HUES64 (cell line): Measurements from ENCODE around the gene GAB1.

Experiments
- H3K27ac ChIP-seq: 2 replicates; pipeline ENCODE4 v1.7.0; 2013; ENCODE audit warnings: low read depth, low read length, inconsistent platforms
- H3K27me3 ChIP-seq: 2 replicates; pipeline ENCODE4 v1.6.1; 2013; ENCODE audit warnings: mild to moderate bottlenecking, low read length; ENCODE audit not compliant: insufficient read depth
- H3K36me3 ChIP-seq: 2 replicates; pipeline ENCODE4 v1.6.1; 2013; ENCODE audit warnings: mild to moderate bottlenecking, low read length; ENCODE audit not compliant: insufficient read depth
- H3K4me1 ChIP-seq: 2 replicates; pipeline ENCODE4 v1.6.1; 2013; ENCODE audit warnings: mild to moderate bottlenecking, low read length, moderate library complexity; ENCODE audit not compliant: insufficient read depth
- H3K4me3 ChIP-seq: 2 replicates; pipeline ENCODE4 v1.5.1; 2013; ENCODE audit warnings: mild to moderate bottlenecking, low read length, moderate library complexity
- H3K9ac ChIP-seq: 2 replicates; pipeline ENCODE4 v1.6.1; 2013; ENCODE audit warnings: mild to moderate bottlenecking, low read depth, low read length
- H3K9me3 ChIP-seq: 2 replicates; pipeline ENCODE4 v1.6.1; 2013; ENCODE audit warnings: low read depth, low read length; ENCODE audit not compliant: insufficient read depth
- WGBS: fragments of 150-250, 120-280 bp; methylation state at CpG from one replicate; pipeline ENCODE4 v1.1.7; 2013; ENCODE audit warnings: missing lambda C conversion rate; 5-methylcytosine and 5-hydroxymethylcytosine counted together

The GAB1 gene

GRCh38 chr4:143374771-143375170 is 38.1 kb downstream of the GAB1 start:
- Histone ChIP-seq H3K27me3 (no peaks in the 10 kb centered on the region), H3K9ac (no peak overlapping the region), H3K4me1 (peaks cover 26% of the 10 kb centered on the region), H3K27ac (no peak overlapping the region), H3K36me3 (no peaks in the 10 kb centered on the region), H3K4me3 (no peak overlapping the region), H3K9me3 (no peaks in the 10 kb centered on the region)
- 78% methylated on average over 6 of the region's 6 CpGs for WGBS

GRCh38 chr4:143375326-143376073 is 38.8 kb downstream of the GAB1 start:
- no peaks in the 10 kb centered on the region for H3K9me3 ChIP-seq
- H3K4me3 ChIP-seq = no peak overlapping the region
- H3K9ac ChIP-seq = no peak overlapping the region
- no peaks in the 10 kb centered on the region for H3K36me3 ChIP-seq
- H3K27ac ChIP-seq = no peak overlapping the region
- H3K4me1 ChIP-seq = peaks cover 29% of the 10 kb centered on the region
- H3K27me3 ChIP-seq = no peaks in the 10 kb centered on the region
- 73% methylated on average over 6 of the region's 6 CpGs for WGBS

- no peaks in the 10 kb centered on the region for H3K27me3 ChIP-seq
- peaks cover 50% of the 10 kb centered on the region for H3K4me1 ChIP-seq
- no peaks in the 10 kb centered on the region for H3K36me3 ChIP-seq
- no peak overlapping the region for H3K27ac ChIP-seq
- no peak overlapping the region for H3K9ac ChIP-seq
- WGBS = 95% methylated on average over 7 of the region's 7 CpGs
- H3K4me3 ChIP-seq = no peak overlapping the region
- H3K9me3 ChIP-seq = no peaks in the 10 kb centered on the region
These were observed 41.0 kb downstream of the GAB1 start for GRCh38 chr4:143377611-143378099.

DNA sequence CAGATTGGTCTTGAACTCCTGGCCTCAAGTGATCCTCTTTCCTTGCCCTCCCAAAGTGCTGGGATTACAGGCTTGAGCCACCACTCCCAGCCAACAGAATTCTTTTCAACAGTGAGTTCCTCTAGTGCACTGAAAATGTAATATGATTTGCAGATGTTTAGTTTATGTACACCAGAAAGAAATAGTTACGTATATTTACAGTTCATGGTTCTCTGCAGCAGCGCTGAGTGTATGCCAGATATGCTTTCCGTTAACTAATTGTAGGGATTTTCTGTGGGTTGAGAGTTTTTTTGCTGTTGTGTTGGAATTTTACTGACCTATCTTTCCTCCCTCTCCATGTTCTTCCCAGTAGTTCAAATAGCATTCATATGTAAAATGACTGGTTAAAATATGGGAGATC is 44.0 kb downstream of the GAB1 start:
- Histone ChIP-seq H3K9ac (no peak overlapping the region), H3K27ac (no peak overlapping the region), H3K4me1 (peaks cover 51% of the 10 kb centered on the region), H3K9me3 (no peaks in the 10 kb centered on the region), H3K36me3 (no peaks in the 10 kb centered on the region), H3K27me3 (no peaks in the 10 kb centered on the region), H3K4me3 (no peak overlapping the region)
- WGBS = 98% methylated on average over 3 of the region's 3 CpGs

GRCh38 chr4:143381189-143382118 is 44.8 kb downstream of the GAB1 start:
- Histone ChIP-seq H3K9me3 (no peaks in the 10 kb centered on the region), H3K4me1 (peaks cover 49% of the 10 kb centered on the region), H3K4me3 (no peak overlapping the region), H3K36me3 (no peaks in the 10 kb centered on the region), H3K27me3 (no peaks in the 10 kb centered on the region), H3K9ac (no peak overlapping the region), H3K27ac (no peak overlapping the region)
- WGBS = 72% methylated on average over 5 of the region's 8 CpGs

DNA sequence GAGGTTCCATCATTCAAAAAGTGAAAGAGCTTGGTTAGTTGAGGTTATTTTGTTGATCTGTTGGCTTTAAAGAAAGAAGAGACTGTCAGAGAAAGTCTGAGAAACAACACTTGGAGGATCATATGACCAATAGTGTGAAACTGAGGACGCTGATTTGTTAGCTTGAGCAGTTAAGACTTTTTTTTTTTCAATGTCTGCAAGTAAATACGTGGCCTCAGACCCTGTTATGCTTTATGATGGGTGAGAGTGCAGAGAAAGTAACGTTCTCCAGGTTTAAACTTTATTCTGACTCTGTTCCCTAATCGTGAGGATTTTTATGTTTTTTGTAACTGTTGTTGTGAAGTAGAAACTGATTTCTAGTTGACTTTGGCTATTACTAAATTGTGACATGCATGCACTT is 45.9 kb downstream of the GAB1 start:
- H3K27me3 ChIP-seq = no peaks in the 10 kb centered on the region
- 62% methylated on average over 4 of the region's 4 CpGs for WGBS
- peaks cover 48% of the 10 kb centered on the region for H3K4me1 ChIP-seq
- no peaks in the 10 kb centered on the region for H3K9me3 ChIP-seq
- H3K27ac ChIP-seq = peak overlapping the region; percentile 32; the same call in 1 of the 2 replicates
- H3K36me3 ChIP-seq = no peaks in the 10 kb centered on the region
- no peak overlapping the region for H3K4me3 ChIP-seq
- H3K9ac ChIP-seq = no peak overlapping the region

DNA sequence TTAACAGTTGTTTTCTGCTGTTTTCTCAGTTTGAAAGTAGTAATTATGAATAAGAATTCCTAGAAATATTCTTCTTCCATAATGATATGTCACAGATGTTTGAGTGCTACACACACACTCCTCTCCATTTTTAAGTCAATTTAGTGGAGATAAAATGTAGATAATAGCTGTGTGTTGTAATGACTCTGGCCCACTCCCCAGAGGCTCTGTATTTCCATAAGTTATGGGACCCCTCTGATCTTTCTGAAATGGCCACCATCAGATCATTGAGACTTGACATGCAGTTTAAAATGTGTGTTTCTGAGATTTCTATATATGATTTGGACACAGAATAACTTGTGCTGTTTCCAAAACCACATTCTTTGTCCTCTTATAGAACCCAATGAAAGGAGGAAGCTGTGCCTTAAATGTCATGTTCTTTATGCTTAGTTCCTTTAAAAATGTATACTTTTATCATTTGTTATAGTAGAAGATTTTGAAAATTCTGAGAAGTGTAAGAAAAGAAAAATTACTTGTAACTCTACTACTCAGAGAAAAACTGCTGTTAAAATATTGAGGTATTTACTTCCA is 46.4 kb downstream of the GAB1 start:
- H3K9me3 ChIP-seq = no peaks in the 10 kb centered on the region
- H3K27me3 ChIP-seq = no peaks in the 10 kb centered on the region
- H3K4me1 ChIP-seq = peaks cover 47% of the 10 kb centered on the region
- no peak overlapping the region for H3K9ac ChIP-seq
- no peaks in the 10 kb centered on the region for H3K36me3 ChIP-seq
- no peak overlapping the region for H3K4me3 ChIP-seq
- no peak overlapping the region for H3K27ac ChIP-seq

- H3K9me3 ChIP-seq = no peaks in the 10 kb centered on the region
- 91% methylated on average over 4 of the region's 4 CpGs for WGBS
- H3K4me3 ChIP-seq = no peak overlapping the region
- no peaks in the 10 kb centered on the region for H3K36me3 ChIP-seq
- no peak overlapping the region for H3K9ac ChIP-seq
- H3K27me3 ChIP-seq = no peaks in the 10 kb centered on the region
- H3K27ac ChIP-seq = no peak overlapping the region
- peaks cover 34% of the 10 kb centered on the region for H3K4me1 ChIP-seq
These were observed 47.8 kb downstream of the GAB1 start for GRCh38 chr4:143384381-143384994.

GRCh38 chr4:143386812-143387211 is 50.1 kb downstream of the GAB1 start:
- H3K4me1 ChIP-seq = peaks cover 39% of the 10 kb centered on the region
- no peak overlapping the region for H3K4me3 ChIP-seq
- H3K36me3 ChIP-seq = no peaks in the 10 kb centered on the region
- H3K27ac ChIP-seq = no peak overlapping the region
- no peaks in the 10 kb centered on the region for H3K9me3 ChIP-seq
- 77% methylated on average over 1 of the region's 1 CpG for WGBS
- H3K9ac ChIP-seq = no peak overlapping the region
- H3K27me3 ChIP-seq = no peaks in the 10 kb centered on the region

DNA sequence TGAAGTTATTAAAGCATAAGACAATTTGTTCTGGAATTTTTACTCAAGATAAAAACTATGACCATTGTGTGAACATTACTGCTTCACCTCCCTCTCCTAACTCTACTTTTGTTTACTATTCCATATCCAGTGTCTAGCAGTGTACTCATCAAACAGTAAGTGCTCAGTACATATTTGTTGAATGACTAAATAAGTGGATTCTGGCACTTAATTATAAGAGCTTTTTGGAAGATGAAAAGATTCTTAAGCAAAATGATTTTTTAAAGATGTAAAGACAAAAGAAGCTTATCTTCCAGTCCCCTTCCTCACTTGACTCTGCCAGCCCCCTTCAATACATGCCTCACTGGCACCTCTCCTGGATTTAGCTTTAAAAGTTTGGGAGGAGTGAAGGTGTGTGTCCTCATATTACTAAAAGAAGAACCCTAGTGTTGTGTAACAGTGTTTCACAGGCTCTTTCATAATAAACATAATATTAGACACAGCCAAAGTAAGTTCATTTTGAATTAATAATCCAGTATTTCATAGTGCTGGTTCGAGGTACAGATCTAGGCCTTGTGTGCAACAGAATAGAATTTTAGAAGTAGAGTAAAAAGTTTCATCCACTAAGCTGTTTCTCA is 53.0 kb downstream of the GAB1 start:
- H3K27me3 ChIP-seq = no peaks in the 10 kb centered on the region
- no peak overlapping the region for H3K9ac ChIP-seq
- H3K36me3 ChIP-seq = no peaks in the 10 kb centered on the region
- 94% methylated on average over 1 of the region's 1 CpG for WGBS
- no peak overlapping the region for H3K4me3 ChIP-seq
- no peaks in the 10 kb centered on the region for H3K9me3 ChIP-seq
- no peak overlapping the region for H3K27ac ChIP-seq
- peaks cover 29% of the 10 kb centered on the region for H3K4me1 ChIP-seq
